GM23338 (cell line): ENCODE data around the gene PRDX3. TPM values are rescaled to one million over a fixed set of nuclear protein-coding genes. Genes with fewer than 3 reads are reported as not detected.

Source experiments
- ATAC-seq: fragments of 200-7000 bp; cut with Tn5 transposase; 3 replicates; pipeline ENCODE4 v1.9.1; 2020
- DNase-seq: peaks from one replicate; pipeline ENCODE4 v3.0.0-alpha.2; 2015; ENCODE audit warnings: low spot score
- H2AFZ ChIP-seq: fragments of 200-600 bp; sonication (generic); 2 replicates; pipeline ENCODE4 v1.8.0; 2016; ENCODE audit warnings: antibody characterized with exemption, mild to moderate bottlenecking, moderate library complexity
- H3F3A ChIP-seq: fragments of 200-600 bp; sonication (generic); replicated peaks from 2 replicates; pipeline ENCODE4 v1.8.0; 2017; ENCODE audit warnings: antibody characterized with exemption, mixed run types, low read depth
- H3K27ac ChIP-seq: fragments of 200-600 bp; sonication (generic); 2 replicates; pipeline ENCODE4 v1.6.1; 2016; ENCODE audit warnings: low read depth
- H3K27me3 ChIP-seq: fragments of 200-600 bp; sonication (generic); 2 replicates; pipeline ENCODE4 v1.8.0; 2016; ENCODE audit warnings: mild to moderate bottlenecking, mixed run types, moderate library complexity; ENCODE audit not compliant: insufficient read depth
- H3K36me3 ChIP-seq: fragments of 200-600 bp; sonication (generic); 2 replicates; pipeline ENCODE4 v1.8.0; 2016; ENCODE audit warnings: mild to moderate bottlenecking; ENCODE audit not compliant: insufficient read depth
- H3K4me1 ChIP-seq: fragments of 200-600 bp; sonication (generic); 2 replicates; pipeline ENCODE4 v1.8.0; 2016; ENCODE audit warnings: mild to moderate bottlenecking, moderate library complexity; ENCODE audit not compliant: insufficient read depth
- H3K4me2 ChIP-seq: fragments of 200-600 bp; sonication (generic); 2 replicates; pipeline ENCODE4 v1.7.1; 2017; ENCODE audit warnings: mixed run types
- H3K4me3 ChIP-seq: fragments of 200-600 bp; sonication (generic); 2 replicates; pipeline ENCODE4 v1.6.1; 2016; ENCODE audit warnings: mixed run types
- H3K79me2 ChIP-seq: fragments of 200-600 bp; sonication (generic); replicated peaks from 2 replicates; pipeline ENCODE4 v1.8.0; 2017; ENCODE audit warnings: mild to moderate bottlenecking; ENCODE audit not compliant: insufficient read depth
- H3K9me2 ChIP-seq: fragments of 200-600 bp; sonication (generic); 2 replicates; pipeline ENCODE4 v1.8.0; 2017; ENCODE audit not compliant: insufficient read depth
- H4K20me1 ChIP-seq: fragments of 200-600 bp; sonication (generic); replicated peaks from 2 replicates; pipeline ENCODE4 v1.8.0; 2017; ENCODE audit warnings: mild to moderate bottlenecking; ENCODE audit not compliant: insufficient read depth
- H3K27ac Mint-ChIP-seq: 2 replicates; pipeline ENCODE4 v1.8.0; 2020; ENCODE audit warnings: inconsistent platforms, mild to moderate bottlenecking, moderate library complexity, mixed read lengths
- H3K27me3 Mint-ChIP-seq: 3 replicates; pipeline ENCODE4 v1.8.0; 2022; ENCODE audit warnings: low read depth, mild to moderate bottlenecking, moderate library complexity, mixed read lengths, inconsistent platforms; ENCODE audit not compliant: insufficient read depth, poor library complexity
- H3K36me3 Mint-ChIP-seq: 3 replicates; pipeline ENCODE4 v1.8.0; 2021; ENCODE audit warnings: low read depth, mild to moderate bottlenecking, inconsistent platforms, moderate library complexity, mixed read lengths
- H3K4me1 Mint-ChIP-seq: 3 replicates; pipeline ENCODE4 v1.8.0; 2020; ENCODE audit warnings: mild to moderate bottlenecking, inconsistent platforms, mixed read lengths
- H3K4me3 Mint-ChIP-seq: 3 replicates; pipeline ENCODE4 v1.8.0; 2021; ENCODE audit warnings: moderate library complexity, mild to moderate bottlenecking, inconsistent platforms, mixed read lengths
- H3K9me3 Mint-ChIP-seq: 3 replicates; pipeline ENCODE4 v1.8.0; 2020; ENCODE audit warnings: moderate library complexity, mild to moderate bottlenecking, inconsistent platforms, mixed read lengths
- EZH2 ChIP-seq: fragments of 200-600 bp; sonication (generic); IDR thresholded peaks from one replicate; pipeline ENCODE4 v1.8.0; 2017; ENCODE audit warnings: antibody characterized with exemption, mild to moderate bottlenecking, low read depth; ENCODE audit not compliant: unreplicated experiment
- JUNB ChIP-seq: IDR thresholded peaks from one replicate; pipeline ENCODE4 v1.6.1; 2016; ENCODE audit warnings: antibody characterized with exemption; ENCODE audit not compliant: unreplicated experiment
- NANOG ChIP-seq: IDR thresholded peaks from 2 replicates; pipeline ENCODE4 v1.6.1; 2016; ENCODE audit warnings: antibody characterized with exemption, borderline replicate concordance
- POLR2AphosphoS5 ChIP-seq: IDR thresholded peaks from 2 replicates; pipeline ENCODE4 v1.6.1; 2016; ENCODE audit warnings: antibody characterized with exemption, low read depth
- STAT1 ChIP-seq: IDR thresholded peaks from one replicate; pipeline ENCODE4 v1.6.1; 2016; ENCODE audit warnings: antibody characterized with exemption; ENCODE audit not compliant: unreplicated experiment
- ZNF114 ChIP-seq: fragments of 250-450 bp; sonication (Bioruptor Pico); IDR thresholded peaks from 2 replicates; pipeline ENCODE4 v1.5.0; 2020; ENCODE audit warnings: mild to moderate bottlenecking, moderate library complexity
- ZNF331 ChIP-seq: fragments of 250-450 bp; sonication (Bioruptor Pico); IDR thresholded peaks from 2 replicates; pipeline ENCODE4 v1.5.0; 2020; ENCODE audit warnings: low read depth, mild to moderate bottlenecking, moderate library complexity
- polyA plus RNA-seq: library from polyadenylated mRNA; unstranded; fragments of >200 nt; fragmentation: Nextera tagmentation; extraction: Ambion mirVana; gene quantifications from 2 replicates; pipeline ENCODE4 v1.2.1, GENCODE V29; 2016
- total RNA-seq: library from RNA; depleted of rRNA; stranded (reverse); fragments of >200 nt; shearing (Covaris generic); gene quantifications from 2 replicates; pipeline ENCODE4 v1.2.3, GENCODE V29; 2014
- TF ChIP-seq, protein P1 (sequence below): IDR thresholded peaks from 2 replicates; pipeline ENCODE4 v1.6.1; 2016; ENCODE audit warnings: antibody characterized with exemption
- TF ChIP-seq, protein P2 (sequence below): fragments of 250-450 bp; sonication (Bioruptor Pico); IDR thresholded peaks from 2 replicates; pipeline ENCODE4 v1.5.0; 2020; ENCODE audit warnings: mild to moderate bottlenecking, moderate library complexity
- TF ChIP-seq, protein P3 (sequence below): IDR thresholded peaks from one replicate; pipeline ENCODE4 v1.6.1; 2018; ENCODE audit warnings: antibody characterized with exemption; ENCODE audit not compliant: unreplicated experiment

The PRDX3 gene
- total and polyA plus RNA-seq, 2 experiments from 2014 or later, result 275 to 285 TPM

DNA sequence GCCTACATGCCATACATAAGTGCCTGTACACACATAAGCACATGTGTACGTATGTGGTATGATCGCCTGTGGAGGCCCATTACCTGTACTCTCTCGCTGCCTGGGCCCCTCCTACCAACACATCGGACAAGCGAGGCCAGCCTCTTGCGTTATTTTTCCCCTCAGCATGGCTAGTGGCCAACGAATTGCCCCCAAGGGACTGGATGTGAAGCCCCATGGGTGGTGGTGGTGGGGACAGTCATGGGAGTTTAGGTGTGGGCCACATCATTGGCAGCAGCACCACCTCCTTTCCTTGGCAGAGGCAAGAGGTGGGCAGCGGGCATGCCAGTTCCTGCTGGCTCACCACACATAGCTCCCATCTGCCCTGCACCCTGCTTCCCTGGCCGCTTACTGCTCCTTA is 38.8 kb upstream of the PRDX3 start:
- no peak for TF ChIP-seq POLR2AphosphoS5
- Histone ChIP-seq H3K79me2 (no peaks in the 10 kb centered on the region), H3F3A (0 out of 2 replicates have a peak, but pooled peaks cover 3% of the 10 kb centered on the region), H3K4me1 (peaks cover 19% of the 10 kb centered on the region), H3K27ac (no peak overlapping the region), H3K27me3 (no peaks in the 10 kb centered on the region), H4K20me1 (no peaks in the 10 kb centered on the region), H3K4me3 (no peak overlapping the region), H3K36me3 (no peaks in the 10 kb centered on the region), H2AFZ (no peak overlapping the region), H3K4me2 (no peak overlapping the region), H3K9me2 (no peaks in the 10 kb centered on the region)
- H3K36me3 Mint-ChIP-seq, result no peaks in the 10 kb centered on the region
- no peak overlapping the region for H3K4me3 Mint-ChIP-seq
- ATAC-seq (no peak), DNase-seq (no peak)
- H3K27ac Mint-ChIP-seq, result no peak overlapping the region
- H3K9me3 Mint-ChIP-seq, result no peaks in the 10 kb centered on the region
- H3K4me1 Mint-ChIP-seq, result peaks cover 37% of the 10 kb centered on the region
- H3K27me3 Mint-ChIP-seq, result peaks cover 15% of the 10 kb centered on the region

DNA sequence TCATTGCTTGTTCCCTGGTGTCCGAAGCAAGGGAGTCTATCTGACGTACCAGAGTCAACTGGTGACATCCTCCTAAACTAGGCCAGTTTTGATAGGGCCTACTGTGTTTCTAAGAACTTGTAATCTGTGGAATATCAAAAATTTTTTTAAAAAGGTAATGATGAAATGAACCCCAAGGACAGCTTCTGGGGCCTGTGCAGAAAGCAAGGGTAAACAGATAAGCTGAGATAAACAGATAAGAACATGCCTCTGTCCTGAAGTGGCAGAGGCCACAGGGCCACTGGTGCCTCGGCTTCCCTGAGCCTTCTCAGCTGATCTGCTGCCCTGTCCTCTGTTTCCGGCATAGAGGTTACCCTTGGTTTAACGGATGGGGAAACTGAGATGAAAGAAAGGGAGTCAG is 37.5 kb upstream of the PRDX3 start:
- Histone ChIP-seq H3K79me2 (no peaks in the 10 kb centered on the region), H3K27ac (no peak overlapping the region)
- TF ChIP-seq, protein P1, sequence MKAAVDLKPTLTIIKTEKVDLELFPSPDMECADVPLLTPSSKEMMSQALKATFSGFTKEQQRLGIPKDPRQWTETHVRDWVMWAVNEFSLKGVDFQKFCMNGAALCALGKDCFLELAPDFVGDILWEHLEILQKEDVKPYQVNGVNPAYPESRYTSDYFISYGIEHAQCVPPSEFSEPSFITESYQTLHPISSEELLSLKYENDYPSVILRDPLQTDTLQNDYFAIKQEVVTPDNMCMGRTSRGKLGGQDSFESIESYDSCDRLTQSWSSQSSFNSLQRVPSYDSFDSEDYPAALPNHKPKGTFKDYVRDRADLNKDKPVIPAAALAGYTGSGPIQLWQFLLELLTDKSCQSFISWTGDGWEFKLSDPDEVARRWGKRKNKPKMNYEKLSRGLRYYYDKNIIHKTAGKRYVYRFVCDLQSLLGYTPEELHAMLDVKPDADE, result no peak
- no peak for TF ChIP-seq POLR2AphosphoS5
- no peak for TF ChIP-seq ZNF114
- no peak for TF ChIP-seq EZH2
- TF ChIP-seq, protein P2, sequence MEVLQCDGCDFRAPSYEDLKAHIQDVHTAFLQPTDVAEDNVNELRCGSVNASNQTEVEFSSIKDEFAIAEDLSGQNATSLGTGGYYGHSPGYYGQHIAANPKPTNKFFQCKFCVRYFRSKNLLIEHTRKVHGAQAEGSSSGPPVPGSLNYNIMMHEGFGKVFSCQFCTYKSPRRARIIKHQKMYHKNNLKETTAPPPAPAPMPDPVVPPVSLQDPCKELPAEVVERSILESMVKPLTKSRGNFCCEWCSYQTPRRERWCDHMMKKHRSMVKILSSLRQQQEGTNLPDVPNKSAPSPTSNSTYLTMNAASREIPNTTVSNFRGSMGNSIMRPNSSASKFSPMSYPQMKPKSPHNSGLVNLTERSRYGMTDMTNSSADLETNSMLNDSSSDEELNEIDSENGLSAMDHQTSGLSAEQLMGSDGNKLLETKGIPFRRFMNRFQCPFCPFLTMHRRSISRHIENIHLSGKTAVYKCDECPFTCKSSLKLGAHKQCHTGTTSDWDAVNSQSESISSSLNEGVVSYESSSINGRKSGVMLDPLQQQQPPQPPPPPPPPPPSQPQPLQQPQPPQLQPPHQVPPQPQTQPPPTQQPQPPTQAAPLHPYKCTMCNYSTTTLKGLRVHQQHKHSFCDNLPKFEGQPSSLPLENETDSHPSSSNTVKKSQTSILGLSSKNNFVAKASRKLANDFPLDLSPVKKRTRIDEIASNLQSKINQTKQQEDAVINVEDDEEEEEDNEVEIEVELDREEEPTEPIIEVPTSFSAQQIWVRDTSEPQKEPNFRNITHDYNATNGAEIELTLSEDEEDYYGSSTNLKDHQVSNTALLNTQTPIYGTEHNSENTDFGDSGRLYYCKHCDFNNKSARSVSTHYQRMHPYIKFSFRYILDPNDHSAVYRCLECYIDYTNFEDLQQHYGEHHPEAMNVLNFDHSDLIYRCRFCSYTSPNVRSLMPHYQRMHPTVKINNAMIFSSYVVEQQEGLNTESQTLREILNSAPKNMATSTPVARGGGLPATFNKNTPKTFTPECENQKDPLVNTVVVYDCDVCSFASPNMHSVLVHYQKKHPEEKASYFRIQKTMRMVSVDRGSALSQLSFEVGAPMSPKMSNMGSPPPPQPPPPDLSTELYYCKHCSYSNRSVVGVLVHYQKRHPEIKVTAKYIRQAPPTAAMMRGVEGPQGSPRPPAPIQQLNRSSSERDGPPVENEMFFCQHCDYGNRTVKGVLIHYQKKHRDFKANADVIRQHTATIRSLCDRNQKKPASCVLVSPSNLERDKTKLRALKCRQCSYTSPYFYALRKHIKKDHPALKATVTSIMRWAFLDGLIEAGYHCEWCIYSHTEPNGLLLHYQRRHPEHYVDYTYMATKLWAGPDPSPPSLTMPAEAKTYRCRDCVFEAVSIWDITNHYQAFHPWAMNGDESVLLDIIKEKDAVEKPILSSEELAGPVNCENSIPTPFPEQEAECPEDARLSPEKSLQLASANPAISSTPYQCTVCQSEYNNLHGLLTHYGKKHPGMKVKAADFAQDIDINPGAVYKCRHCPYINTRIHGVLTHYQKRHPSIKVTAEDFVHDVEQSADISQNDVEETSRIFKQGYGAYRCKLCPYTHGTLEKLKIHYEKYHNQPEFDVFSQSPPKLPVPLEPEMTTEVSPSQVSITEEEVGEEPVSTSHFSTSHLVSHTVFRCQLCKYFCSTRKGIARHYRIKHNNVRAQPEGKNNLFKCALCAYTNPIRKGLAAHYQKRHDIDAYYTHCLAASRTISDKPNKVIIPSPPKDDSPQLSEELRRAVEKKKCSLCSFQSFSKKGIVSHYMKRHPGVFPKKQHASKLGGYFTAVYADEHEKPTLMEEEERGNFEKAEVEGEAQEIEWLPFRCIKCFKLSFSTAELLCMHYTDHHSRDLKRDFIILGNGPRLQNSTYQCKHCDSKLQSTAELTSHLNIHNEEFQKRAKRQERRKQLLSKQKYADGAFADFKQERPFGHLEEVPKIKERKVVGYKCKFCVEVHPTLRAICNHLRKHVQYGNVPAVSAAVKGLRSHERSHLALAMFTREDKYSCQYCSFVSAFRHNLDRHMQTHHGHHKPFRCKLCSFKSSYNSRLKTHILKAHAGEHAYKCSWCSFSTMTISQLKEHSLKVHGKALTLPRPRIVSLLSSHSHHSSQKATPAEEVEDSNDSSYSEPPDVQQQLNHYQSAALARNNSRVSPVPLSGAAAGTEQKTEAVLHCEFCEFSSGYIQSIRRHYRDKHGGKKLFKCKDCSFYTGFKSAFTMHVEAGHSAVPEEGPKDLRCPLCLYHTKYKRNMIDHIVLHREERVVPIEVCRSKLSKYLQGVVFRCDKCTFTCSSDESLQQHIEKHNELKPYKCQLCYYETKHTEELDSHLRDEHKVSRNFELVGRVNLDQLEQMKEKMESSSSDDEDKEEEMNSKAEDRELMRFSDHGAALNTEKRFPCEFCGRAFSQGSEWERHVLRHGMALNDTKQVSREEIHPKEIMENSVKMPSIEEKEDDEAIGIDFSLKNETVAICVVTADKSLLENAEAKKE (CRISPR knock-in tag), result no peak
- no peak for TF ChIP-seq JUNB
- no peak for TF ChIP-seq ZNF331 (CRISPR knock-in tag)
- TF ChIP-seq, protein P3, sequence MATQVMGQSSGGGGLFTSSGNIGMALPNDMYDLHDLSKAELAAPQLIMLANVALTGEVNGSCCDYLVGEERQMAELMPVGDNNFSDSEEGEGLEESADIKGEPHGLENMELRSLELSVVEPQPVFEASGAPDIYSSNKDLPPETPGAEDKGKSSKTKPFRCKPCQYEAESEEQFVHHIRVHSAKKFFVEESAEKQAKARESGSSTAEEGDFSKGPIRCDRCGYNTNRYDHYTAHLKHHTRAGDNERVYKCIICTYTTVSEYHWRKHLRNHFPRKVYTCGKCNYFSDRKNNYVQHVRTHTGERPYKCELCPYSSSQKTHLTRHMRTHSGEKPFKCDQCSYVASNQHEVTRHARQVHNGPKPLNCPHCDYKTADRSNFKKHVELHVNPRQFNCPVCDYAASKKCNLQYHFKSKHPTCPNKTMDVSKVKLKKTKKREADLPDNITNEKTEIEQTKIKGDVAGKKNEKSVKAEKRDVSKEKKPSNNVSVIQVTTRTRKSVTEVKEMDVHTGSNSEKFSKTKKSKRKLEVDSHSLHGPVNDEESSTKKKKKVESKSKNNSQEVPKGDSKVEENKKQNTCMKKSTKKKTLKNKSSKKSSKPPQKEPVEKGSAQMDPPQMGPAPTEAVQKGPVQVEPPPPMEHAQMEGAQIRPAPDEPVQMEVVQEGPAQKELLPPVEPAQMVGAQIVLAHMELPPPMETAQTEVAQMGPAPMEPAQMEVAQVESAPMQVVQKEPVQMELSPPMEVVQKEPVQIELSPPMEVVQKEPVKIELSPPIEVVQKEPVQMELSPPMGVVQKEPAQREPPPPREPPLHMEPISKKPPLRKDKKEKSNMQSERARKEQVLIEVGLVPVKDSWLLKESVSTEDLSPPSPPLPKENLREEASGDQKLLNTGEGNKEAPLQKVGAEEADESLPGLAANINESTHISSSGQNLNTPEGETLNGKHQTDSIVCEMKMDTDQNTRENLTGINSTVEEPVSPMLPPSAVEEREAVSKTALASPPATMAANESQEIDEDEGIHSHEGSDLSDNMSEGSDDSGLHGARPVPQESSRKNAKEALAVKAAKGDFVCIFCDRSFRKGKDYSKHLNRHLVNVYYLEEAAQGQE, result no peak
- TF ChIP-seq STAT1, result no peak
- no peak for TF ChIP-seq NANOG

More for the DNA sequence above, 37.5 kb upstream of the PRDX3 start:
- H3K36me3 ChIP-seq, result no peaks in the 10 kb centered on the region
- 0 out of 2 replicates have a peak, but pooled peaks cover 3% of the 10 kb centered on the region for H3F3A ChIP-seq
- ATAC-seq, result no peak
- no peak overlapping the region for H3K4me3 ChIP-seq
- Mint-ChIP-seq H3K4me1 (peaks cover 40% of the 10 kb centered on the region), H3K4me3 (no peak overlapping the region), H3K9me3 (no peaks in the 10 kb centered on the region), H3K27me3 (peaks cover 15% of the 10 kb centered on the region), H3K36me3 (no peaks in the 10 kb centered on the region), H3K27ac (no peak overlapping the region)
- H3K9me2 ChIP-seq, result no peaks in the 10 kb centered on the region
- H4K20me1 ChIP-seq, result no peaks in the 10 kb centered on the region
- H3K4me2 ChIP-seq, result no peak overlapping the region
- H3K4me1 ChIP-seq, result peaks cover 26% of the 10 kb centered on the region
- no peak overlapping the region for H2AFZ ChIP-seq
- H3K27me3 ChIP-seq, result no peaks in the 10 kb centered on the region
- DNase-seq, result no peak
